ENCODE measurements around the gene CYS1. TPM values are rescaled to one million over a fixed set of nuclear protein-coding genes. Genes with fewer than 3 reads are reported as not detected.
"Not testable (repeated sequence)": the region's sequence is repeated elsewhere in the genome, so short reads cannot be mapped to it uniquely, and the experiment has no call there.

The CYS1 gene
- total and polyA plus RNA-seq, 2 of the 8 experiments (the other 6 are each of a cell fraction or from before 2014, with no cell fraction given): 0.09 to 0.13 TPM

GRCh38 chr2:10031886-10032745 is 48.1 kb downstream of the CYS1 start (continued):
- no peak for TF ChIP-seq KDM5A (IDR thresholded peaks at IDR 0.05; ENCODE audit: low read length)
- TF ChIP-seq E2F6 (IDR thresholded peaks at IDR 0.05): no peak

GRCh38 chr2:10030798-10031197 is 49.4 kb downstream of the CYS1 start:
- H3K9ac ChIP-seq (replicated peaks in 1 of 4; ENCODE audit: extremely low read depth in 1 of 4, low read depth in 3 of 4, low read length in 3 of 4); H4K91ac ChIP-seq (replicated peaks; ENCODE audit: insufficient read length, low read length); H3K27ac ChIP-seq (ENCODE audit: low read depth, low read length); H3K18ac ChIP-seq (ENCODE audit: extremely low read depth, low read length); H4K5ac ChIP-seq (ENCODE audit: insufficient read length, low read depth, low read length); H2BK5ac ChIP-seq (ENCODE audit: low read depth, low read length); H3K14ac ChIP-seq (ENCODE audit: insufficient read length); H2AK5ac ChIP-seq (ENCODE audit: low read depth, low read length); H3K56ac ChIP-seq (replicated peaks; ENCODE audit: insufficient read length, low read depth, low read length); H3K4me2 ChIP-seq (ENCODE audit: insufficient read depth in 1 of 2, low read depth in 2 of 2, low read length in 2 of 2); H3K23ac ChIP-seq (ENCODE audit: insufficient read length); H2BK15ac ChIP-seq (ENCODE audit: low read length); H2BK20ac ChIP-seq (ENCODE audit: low read length); DNase-seq (ENCODE audit: low read depth in 1 of 2, low spot score in 2 of 2); H2BK120ac ChIP-seq (replicated peaks; ENCODE audit: low read depth, low read length); H3K36me3 ChIP-seq (ENCODE audit: control insufficient read depth in 2 of 4, insufficient read depth in 4 of 4, low read length in 3 of 4); H3K4ac ChIP-seq (replicated peaks; ENCODE audit: insufficient read length, low read depth, low read length); FAIRE-seq; H3K9me3 ChIP-seq (ENCODE audit: insufficient read depth in 2 of 2, low read depth in 1 of 2, low read length in 1 of 2); H3K4me3 ChIP-seq (ENCODE audit: extremely low read depth in 1 of 4, insufficient read depth in 2 of 4, low read depth in 3 of 4, low read length in 4 of 4); H4K20me1 ChIP-seq (replicated peaks in 1 of 2; ENCODE audit: control insufficient read depth in 1 of 2, insufficient read depth in 2 of 2, low read length in 2 of 2); H2AFZ ChIP-seq (ENCODE audit: low read length); H3K79me1 ChIP-seq (ENCODE audit: low read depth, low read length); H3K79me2 ChIP-seq (ENCODE audit: control insufficient read depth in 1 of 2, insufficient read depth in 2 of 2, low read length in 2 of 2); H3K27me3 ChIP-seq (replicated peaks in 1 of 4; ENCODE audit: control insufficient read depth in 3 of 4, extremely low read depth in 1 of 4, insufficient read depth in 3 of 4, low read length in 3 of 4); H3K23me2 ChIP-seq (ENCODE audit: low read depth, low read length); POLR2A ChIA-PET (ENCODE audit: partially characterized antibody); H2BK12ac ChIP-seq (ENCODE audit: low read depth, low read length); H4K8ac ChIP-seq (ENCODE audit: extremely low read depth, insufficient read depth, low read length): not testable (repeated sequence)
- CTCF ChIA-PET (ENCODE audit: partially characterized antibody): interaction anchor here (0.7 to 7.5 kb wide), 9 partner anchors 11 to 261 kb away, joined by 3 to 46 read pairs (median 6); no protein-coding TSS in a partner anchor
- H3K4me1 ChIP-seq (replicated peaks in 1 of 4; ENCODE audit: control insufficient read depth in 3 of 4, insufficient read depth in 4 of 4, low read length in 3 of 4): peaks cover 0 to 17% (median 7%) of the 10 kb centered on the region in 4 experiments; a peak in 6 of 7 replicates
- WGBS, 2 experiments (ENCODE audit: extremely low coverage in 1 of 2, insufficient coverage in 1 of 2, insufficient read length in 1 of 2, insufficient replicate concordance in 2 of 2, low coverage in 1 of 2, low lambda C conversion rate in 2 of 2, missing lambda C conversion rate in 1 of 2): 88% methylated on average over 8 of the region's 8 CpGs; no CpG with 5 or more reads in 1 of the 2 experiments

All from H1 (cell line).